Stimulated activated CD8-positive, alpha-beta memory T cell treated with anti-CD3 and anti-CD28 coated beads, Interleukin-12 subunit alpha, Interleukin-12 subunit beta, amount 100 ng/mL, for 4 hours (primary cell): ENCODE results near the gene UACA.
"Not testable (repeated sequence)": the region's sequence is repeated elsewhere in the genome, so short reads cannot be mapped to it uniquely, and the experiment has no call there.

ENCODE experiments used
- DNase-seq: peaks from one replicate; pipeline ENCODE4 v3.0.0-alpha.2; 2020; ENCODE audit warnings: low read depth

The UACA gene

DNA sequence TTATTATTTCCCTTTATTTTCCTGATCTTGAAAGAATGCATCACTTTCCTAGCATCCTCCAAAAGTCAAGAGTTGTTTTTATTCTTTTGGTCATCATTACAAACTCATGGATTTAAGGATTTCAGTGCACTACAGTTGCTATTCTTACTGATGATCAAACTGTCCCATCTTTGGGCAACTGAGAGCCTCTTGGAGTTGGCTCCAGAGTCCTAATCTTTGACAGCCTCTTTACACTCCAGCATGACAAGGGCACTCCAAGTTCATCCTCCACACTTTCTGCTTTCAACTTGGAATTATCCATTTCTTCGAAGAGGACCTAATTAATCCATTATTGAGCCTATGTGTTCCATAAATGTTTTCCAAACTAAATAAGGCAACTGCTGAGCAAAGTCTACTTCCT lies 5.7 kb downstream of the UACA start:
- DNase-seq, result no peak

- no peak for DNase-seq
Observed at GRCh38 chr15:70754862-70755261, 8.5 kb downstream of the UACA start.

DNA sequence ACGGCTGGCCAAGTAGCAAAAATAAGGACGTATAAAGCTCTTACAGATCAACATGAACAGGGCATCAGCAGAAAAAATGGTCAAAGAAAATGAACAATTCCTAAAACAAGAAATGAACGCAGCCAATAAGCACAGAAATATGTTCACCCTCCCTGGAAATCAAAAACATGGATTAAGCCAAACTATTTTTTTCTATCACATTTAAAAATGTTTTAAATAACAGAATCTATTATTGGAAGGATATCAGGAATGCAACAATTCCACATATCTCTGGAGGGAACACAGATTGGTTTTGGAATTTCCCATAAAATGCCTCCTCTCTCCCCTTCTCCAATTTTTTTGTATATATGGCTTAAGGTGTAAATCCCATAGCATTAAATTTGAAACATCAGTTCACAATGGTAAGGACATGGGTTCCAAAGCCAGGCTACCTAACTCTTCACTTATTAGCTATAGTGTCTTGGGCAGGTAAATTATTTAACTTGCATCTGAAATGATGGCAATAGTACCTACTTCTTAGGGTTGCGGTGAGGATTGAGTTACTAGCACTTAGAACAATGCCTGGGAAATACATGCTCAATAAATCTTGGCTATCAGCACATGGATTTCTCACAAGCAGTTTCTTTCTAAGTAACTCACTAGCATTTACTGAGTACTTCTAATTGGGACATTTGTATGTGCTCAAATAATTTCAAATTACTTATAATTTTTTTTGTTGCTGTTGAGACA lies 10.1 kb downstream of the UACA start:
- no peak for DNase-seq

DNA sequence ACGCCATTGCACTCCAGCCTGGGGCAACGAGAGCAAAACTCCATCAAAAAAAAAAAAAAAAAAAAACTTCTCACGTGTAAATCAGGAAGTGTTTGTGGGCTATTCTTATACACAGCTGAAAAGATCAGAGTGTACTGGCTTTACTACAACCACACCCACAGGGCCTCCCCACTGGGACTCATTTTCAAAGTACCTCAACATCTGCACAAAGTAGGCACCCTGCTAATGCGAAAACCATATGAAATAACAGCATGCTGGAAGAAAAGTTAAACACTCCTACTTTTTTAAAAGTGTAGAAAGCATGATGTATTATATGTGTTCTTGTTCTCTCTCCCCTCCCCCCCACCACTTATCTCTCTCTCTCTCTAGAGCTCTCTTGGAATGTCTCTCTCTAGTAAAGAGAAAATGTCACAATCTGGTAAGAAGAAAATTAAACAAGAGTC lies 11.1 kb downstream of the UACA start:
- DNase-seq, result no peak

- no peak for DNase-seq
Observed at GRCh38 chr15:70750203-70750869, 13.0 kb downstream of the UACA start.

GRCh38 chr15:70748281-70748747 lies 15.0 kb downstream of the UACA start:
- DNase-seq, result no peak

GRCh38 chr15:70746598-70746997 lies 16.8 kb downstream of the UACA start:
- DNase-seq, result not testable (repeated sequence)

DNA sequence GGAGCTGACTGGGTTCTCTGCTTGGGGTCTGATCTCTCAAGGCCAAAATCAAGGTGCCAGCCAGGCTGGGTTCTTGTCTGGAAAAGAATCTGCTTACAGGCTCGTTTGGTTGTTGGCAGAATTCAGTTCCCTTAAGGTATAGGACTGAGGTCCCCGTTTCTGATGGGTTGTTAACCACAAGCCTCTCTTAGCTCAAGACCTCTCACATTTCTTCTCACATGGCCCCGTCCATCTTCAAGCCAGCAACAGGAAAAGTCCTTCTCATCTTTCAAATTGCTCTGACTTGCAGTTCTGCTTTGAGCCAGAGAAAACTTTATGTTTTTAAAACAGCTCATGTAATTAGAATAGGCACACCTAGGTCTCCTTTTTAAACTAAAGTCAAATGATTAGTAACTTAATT lies 20.4 kb downstream of the UACA start:
- no peak for DNase-seq

GRCh38 chr15:70741677-70742293 lies 21.6 kb downstream of the UACA start:
- DNase-seq, result no peak

DNA sequence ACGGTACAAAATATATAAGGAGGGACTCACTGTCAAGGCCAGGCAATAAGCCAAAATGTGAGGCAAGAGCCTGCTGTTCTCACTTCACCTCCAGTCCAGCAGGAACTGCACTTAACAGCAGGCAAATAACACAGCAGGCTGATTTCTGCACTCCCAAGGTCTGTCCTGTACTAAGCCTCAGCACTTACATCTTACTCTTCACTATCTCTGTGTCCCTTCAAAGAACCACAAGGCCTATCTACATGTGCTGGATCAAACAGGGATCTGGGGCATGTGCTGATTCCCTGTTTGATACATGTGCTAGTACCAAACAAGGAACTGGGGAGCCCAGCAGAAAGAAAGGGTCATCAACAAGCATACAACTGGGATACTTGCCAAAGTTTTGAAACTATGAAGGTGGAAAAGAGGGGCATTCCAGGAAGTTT lies 22.2 kb downstream of the UACA start:
- DNase-seq, result no peak

GRCh38 chr15:70735040-70735439 lies 28.3 kb downstream of the UACA start:
- DNase-seq, result not testable (repeated sequence)

GRCh38 chr15:70729164-70729563 lies 34.2 kb downstream of the UACA start:
- DNase-seq, result no peak

- DNase-seq, result no peak
Observed at GRCh38 chr15:70726753-70727152, 36.6 kb downstream of the UACA start.

DNA sequence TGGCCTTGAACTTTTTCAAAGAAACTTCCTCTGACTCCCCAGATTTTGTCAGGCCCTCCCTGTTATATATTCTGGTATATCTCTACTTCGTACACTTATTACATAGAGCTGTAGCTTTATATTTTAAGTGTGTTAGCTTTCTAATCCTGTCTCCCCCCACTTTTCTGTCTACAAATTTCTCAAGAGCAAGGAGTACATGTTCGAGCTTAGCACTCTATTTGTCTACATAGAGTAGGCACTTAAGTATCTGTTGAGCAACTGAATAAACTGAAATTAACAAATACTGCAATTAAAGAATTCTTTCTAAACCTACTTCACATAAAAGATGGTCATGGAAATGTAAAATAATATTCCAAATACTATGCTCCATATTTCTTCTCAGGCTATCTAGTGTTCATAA lies 39.4 kb downstream of the UACA start:
- DNase-seq, result no peak

GRCh38 chr15:70723122-70723422 lies 40.3 kb downstream of the UACA start:
- no peak for DNase-seq

GRCh38 chr15:70722266-70723121 lies 40.9 kb downstream of the UACA start:
- DNase-seq, result no peak

DNA sequence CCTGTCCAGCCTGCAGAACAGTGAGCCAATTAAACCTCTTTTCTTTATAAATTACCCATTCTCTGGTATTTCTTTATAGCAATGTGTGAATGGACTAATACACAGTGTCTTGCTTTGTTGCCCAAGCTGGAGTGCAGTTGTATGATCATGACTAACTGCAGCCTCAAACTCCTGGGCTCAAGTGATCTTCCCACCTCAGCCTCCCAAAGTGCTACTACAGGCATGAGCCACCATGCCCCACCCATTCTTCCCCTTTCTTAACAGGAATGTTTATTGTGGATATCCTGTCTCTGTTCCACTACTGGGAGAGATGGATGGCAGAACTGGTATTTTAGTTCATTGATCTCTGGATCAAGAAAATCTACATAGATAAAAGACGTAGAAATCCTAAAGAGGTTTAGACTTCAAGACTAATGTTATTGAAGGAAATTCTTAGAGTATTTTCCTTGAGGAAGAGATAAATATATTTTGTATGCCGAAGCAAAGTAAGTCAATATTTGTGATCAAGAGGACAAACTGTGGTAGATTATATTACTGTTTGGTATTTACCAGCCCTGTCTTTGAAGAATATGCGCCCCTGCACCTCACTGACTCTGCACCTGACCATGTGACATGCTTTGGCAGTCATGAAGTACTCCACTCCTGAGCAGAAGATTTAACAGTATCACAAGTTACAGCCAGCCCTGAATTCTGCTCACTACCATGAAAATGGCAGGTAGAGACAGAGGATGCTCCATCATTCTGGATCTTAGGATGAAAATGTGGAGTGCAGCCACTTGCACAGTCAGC lies 42.9 kb downstream of the UACA start:
- no peak for DNase-seq

DNA sequence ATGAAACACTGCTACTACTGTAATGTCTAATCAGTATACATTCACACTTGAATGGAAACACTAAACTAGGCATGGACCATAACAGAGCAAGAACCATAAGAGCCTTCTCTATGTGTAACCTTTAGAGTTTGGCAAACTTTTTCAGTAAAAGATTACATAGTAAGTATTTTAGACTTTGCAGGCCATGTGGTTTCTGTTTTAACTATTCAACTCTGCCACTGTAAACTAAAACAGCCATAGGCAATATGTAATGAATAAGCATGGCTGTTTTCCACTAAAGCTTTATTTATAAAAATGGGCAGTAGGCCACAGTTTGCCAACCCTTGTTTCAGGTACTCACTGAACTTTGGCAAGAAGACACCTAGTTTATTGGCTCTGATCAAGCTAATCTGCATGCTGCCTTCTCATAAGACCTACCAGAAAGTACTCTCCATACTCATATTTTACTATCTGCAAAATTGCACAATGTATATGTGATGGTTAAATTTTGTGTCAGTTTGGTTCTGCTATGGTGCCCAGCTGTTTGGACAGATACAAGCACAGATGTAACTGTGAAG lies 46.0 kb downstream of the UACA start:
- DNase-seq, result no peak

GRCh38 chr15:70715840-70716485 lies 47.4 kb downstream of the UACA start:
- DNase-seq, result no peak

- DNase-seq, result no peak
Observed at GRCh38 chr15:70714565-70714964, 48.8 kb downstream of the UACA start.

- DNase-seq, result no peak
Observed at GRCh38 chr15:70714015-70714414, 49.3 kb downstream of the UACA start.
